ENCODE results near the gene GIT1. TPM values are rescaled to one million over a fixed set of nuclear protein-coding genes. Genes with fewer than 3 reads are reported as not detected.
A peak's percentile ranks its signal among the peaks of the same experiment; 100 is the strongest.

GIT1 gene
- total and polyA plus RNA-seq, 9 of the 15 experiments (the other 6 are each of a cell fraction or from before 2014, with no cell fraction given) = 0.35 to 35.3 (median 17.1) TPM

DNA sequence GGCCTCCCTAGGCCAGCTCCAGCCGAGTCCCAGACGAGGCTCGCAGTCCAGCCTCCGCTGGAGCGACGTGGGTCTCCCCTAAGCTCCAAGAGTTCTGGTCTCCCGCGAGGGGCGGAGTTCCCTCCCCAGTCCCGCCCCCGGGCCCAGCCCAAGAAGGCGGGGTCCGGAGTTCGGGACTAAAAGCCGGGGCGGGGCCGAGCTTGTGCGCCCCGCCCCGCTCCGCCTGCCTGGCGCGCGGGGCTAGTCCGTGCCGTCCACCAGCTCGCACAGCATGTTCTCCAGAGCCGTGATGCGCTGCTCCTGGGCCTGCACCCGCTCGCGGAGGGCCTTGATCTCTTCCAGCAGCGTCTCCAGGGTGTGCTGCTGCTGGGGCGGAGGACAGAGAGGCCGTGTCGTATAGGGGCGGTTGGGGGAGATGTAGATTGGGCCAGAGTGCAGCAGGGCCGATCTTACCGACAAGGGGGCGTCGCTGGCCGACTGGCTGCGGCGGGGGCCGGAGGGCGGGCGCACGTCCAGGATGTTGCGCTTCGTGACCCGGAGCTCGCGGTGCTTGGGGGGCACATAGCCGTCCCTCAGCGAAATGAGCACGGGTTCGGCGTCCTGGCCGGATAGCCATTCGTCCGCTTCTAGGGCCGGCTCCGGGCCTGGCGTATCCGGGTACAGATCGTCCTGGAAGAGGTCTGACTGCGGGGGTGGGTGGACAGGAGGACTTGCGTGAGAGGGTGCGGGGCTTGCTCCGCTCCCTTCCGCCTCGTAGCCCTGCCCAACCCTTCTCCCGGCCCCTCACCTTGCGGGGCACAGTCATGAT lies 26.2 kb upstream of the GIT1 start (continued):
- TF ChIP-seq, protein P1, sequence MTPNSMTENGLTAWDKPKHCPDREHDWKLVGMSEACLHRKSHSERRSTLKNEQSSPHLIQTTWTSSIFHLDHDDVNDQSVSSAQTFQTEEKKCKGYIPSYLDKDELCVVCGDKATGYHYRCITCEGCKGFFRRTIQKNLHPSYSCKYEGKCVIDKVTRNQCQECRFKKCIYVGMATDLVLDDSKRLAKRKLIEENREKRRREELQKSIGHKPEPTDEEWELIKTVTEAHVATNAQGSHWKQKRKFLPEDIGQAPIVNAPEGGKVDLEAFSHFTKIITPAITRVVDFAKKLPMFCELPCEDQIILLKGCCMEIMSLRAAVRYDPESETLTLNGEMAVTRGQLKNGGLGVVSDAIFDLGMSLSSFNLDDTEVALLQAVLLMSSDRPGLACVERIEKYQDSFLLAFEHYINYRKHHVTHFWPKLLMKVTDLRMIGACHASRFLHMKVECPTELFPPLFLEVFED (CRISPR knock-in tag; conservative IDR thresholded peaks at IDR 0.05) = no peak
- TF ChIP-seq CTBP1 (IDR thresholded peaks at IDR 0.05; ENCODE audit: borderline replicate concordance) (peak; percentile 54; the same call in 1 of the 2 replicates), POLR3G (IDR thresholded peaks at IDR 0.05; ENCODE audit: extremely low read depth, insufficient read length, insufficient replicate concordance) (no peak), TRIM28 (IDR thresholded peaks at IDR 0.05) (no peak), NRF1 (conservative IDR thresholded peaks at IDR 0.05 in 1 of 2, IDR thresholded peaks at IDR 0.05 in 1 of 2) (peak; percentile 68 to 75), FIP1L1 (IDR thresholded peaks at IDR 0.05; ENCODE audit: low read depth, low read length, poor library complexity, severe bottlenecking) (peak; percentile 29), HMGN3 (IDR thresholded peaks at IDR 0.05; ENCODE audit: borderline replicate concordance, extremely low read depth, insufficient read length, low read depth, low read length) (peak; percentile 50), TBP (optimal IDR thresholded peaks at IDR 0.05; ENCODE audit: low read depth, low read length) (peak; percentile 53), ZNF609 (CRISPR knock-in tag; IDR thresholded peaks at IDR 0.05; ENCODE audit: borderline replicate concordance) (no peak)
- TF ChIP-seq, protein P2, sequence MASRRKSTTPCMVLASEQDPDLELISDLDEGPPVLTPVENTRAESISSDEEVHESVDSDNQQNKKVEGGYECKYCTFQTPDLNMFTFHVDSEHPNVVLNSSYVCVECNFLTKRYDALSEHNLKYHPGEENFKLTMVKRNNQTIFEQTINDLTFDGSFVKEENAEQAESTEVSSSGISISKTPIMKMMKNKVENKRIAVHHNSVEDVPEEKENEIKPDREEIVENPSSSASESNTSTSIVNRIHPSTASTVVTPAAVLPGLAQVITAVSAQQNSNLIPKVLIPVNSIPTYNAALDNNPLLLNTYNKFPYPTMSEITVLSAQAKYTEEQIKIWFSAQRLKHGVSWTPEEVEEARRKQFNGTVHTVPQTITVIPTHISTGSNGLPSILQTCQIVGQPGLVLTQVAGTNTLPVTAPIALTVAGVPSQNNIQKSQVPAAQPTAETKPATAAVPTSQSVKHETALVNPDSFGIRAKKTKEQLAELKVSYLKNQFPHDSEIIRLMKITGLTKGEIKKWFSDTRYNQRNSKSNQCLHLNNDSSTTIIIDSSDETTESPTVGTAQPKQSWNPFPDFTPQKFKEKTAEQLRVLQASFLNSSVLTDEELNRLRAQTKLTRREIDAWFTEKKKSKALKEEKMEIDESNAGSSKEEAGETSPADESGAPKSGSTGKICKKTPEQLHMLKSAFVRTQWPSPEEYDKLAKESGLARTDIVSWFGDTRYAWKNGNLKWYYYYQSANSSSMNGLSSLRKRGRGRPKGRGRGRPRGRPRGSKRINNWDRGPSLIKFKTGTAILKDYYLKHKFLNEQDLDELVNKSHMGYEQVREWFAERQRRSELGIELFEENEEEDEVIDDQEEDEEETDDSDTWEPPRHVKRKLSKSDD (conservative IDR thresholded peaks at IDR 0.05; ENCODE audit: low read length) = no peak
- TF ChIP-seq, protein P3, sequence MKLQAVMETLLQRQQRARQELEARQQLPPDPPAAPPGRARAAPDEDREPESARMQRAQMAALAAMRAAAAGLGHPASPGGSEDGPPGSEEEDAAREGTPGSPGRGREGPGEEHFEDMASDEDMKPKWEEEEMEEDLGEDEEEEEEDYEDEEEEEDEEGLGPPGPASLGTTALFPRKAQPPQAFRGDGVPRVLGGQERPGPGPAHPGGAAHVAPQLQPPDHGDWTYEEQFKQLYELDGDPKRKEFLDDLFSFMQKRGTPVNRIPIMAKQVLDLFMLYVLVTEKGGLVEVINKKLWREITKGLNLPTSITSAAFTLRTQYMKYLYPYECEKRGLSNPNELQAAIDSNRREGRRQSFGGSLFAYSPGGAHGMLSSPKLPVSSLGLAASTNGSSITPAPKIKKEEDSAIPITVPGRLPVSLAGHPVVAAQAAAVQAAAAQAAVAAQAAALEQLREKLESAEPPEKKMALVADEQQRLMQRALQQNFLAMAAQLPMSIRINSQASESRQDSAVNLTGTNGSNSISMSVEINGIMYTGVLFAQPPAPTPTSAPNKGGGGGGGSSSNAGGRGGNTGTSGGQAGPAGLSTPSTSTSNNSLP (IDR thresholded peaks at IDR 0.05; ENCODE audit: borderline replicate concordance, low read depth, low read length) = no peak
- TF ChIP-seq, protein P4, sequence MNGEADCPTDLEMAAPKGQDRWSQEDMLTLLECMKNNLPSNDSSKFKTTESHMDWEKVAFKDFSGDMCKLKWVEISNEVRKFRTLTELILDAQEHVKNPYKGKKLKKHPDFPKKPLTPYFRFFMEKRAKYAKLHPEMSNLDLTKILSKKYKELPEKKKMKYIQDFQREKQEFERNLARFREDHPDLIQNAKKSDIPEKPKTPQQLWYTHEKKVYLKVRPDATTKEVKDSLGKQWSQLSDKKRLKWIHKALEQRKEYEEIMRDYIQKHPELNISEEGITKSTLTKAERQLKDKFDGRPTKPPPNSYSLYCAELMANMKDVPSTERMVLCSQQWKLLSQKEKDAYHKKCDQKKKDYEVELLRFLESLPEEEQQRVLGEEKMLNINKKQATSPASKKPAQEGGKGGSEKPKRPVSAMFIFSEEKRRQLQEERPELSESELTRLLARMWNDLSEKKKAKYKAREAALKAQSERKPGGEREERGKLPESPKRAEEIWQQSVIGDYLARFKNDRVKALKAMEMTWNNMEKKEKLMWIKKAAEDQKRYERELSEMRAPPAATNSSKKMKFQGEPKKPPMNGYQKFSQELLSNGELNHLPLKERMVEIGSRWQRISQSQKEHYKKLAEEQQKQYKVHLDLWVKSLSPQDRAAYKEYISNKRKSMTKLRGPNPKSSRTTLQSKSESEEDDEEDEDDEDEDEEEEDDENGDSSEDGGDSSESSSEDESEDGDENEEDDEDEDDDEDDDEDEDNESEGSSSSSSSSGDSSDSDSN (IDR thresholded peaks at IDR 0.05; ENCODE audit: borderline replicate concordance in 1 of 2, low read depth in 2 of 2, low read length in 2 of 2) = peak in 1 of 2 experiments; percentile 65; a peak in 1 of 4 replicates

Measured in K562 (cell line).